ENCODE results near the gene HSD11B2.

HSD11B2 gene

GRCh38 chr16:67459066-67459860 is 28.3 kb downstream of the HSD11B2 start:
- Histone ChIP-seq H3K36me3 (ENCODE audit: control insufficient read depth in 5 of 5, insufficient read depth in 5 of 5, low read length in 5 of 5) (peaks cover 0 to 12% (median 3%) of the 10 kb centered on the region in 5 donors), H3K27ac (ENCODE audit: low read depth, low read length) (no peak overlapping the region), H3K9me3 (ENCODE audit: control insufficient read depth in 5 of 5, low read length in 5 of 5) (no peaks in the 10 kb centered on the region), H3K4me1 (ENCODE audit: control insufficient read depth in 5 of 5, insufficient read depth in 5 of 5, low read length in 5 of 5) (peaks cover 37 to 76% (median 66%) of the 10 kb centered on the region in 5 donors), H3K27me3 (ENCODE audit: control insufficient read depth in 5 of 5, insufficient read depth in 4 of 5, low read length in 5 of 5) (no peaks in the 10 kb centered on the region), H3K9ac (ENCODE audit: low read length in 5 of 5) (peak overlapping the region in 3 of 5 donors; percentile 11 to 60 (median 32)), H3K4me3 (ENCODE audit: low read depth in 1 of 5, low read length in 5 of 5) (no peak overlapping the region)

GRCh38 chr16:67459861-67460150 is 28.9 kb downstream of the HSD11B2 start:
- no peak overlapping the region for H3K27ac ChIP-seq (ENCODE audit: low read depth, low read length)
- peaks cover 0 to 12% (median 3%) of the 10 kb centered on the region in 5 donors for H3K36me3 ChIP-seq (ENCODE audit: control insufficient read depth in 5 of 5, insufficient read depth in 5 of 5, low read length in 5 of 5)
- H3K4me1 ChIP-seq (ENCODE audit: control insufficient read depth in 5 of 5, insufficient read depth in 5 of 5, low read length in 5 of 5): peaks cover 37 to 82% (median 72%) of the 10 kb centered on the region in 5 donors
- H3K9ac ChIP-seq (ENCODE audit: low read length in 5 of 5): peak overlapping the region in 3 of 5 donors; percentile 32 to 60 (median 39)
- no peaks in the 10 kb centered on the region for H3K27me3 ChIP-seq (ENCODE audit: control insufficient read depth in 5 of 5, insufficient read depth in 4 of 5, low read length in 5 of 5)
- no peak overlapping the region for H3K4me3 ChIP-seq (ENCODE audit: low read depth in 1 of 5, low read length in 5 of 5)
- H3K9me3 ChIP-seq (ENCODE audit: control insufficient read depth in 5 of 5, low read length in 5 of 5): no peaks in the 10 kb centered on the region

- Histone ChIP-seq H3K4me3 (ENCODE audit: low read depth in 1 of 5, low read length in 5 of 5) (no peak overlapping the region), H3K36me3 (ENCODE audit: control insufficient read depth in 5 of 5, insufficient read depth in 5 of 5, low read length in 5 of 5) (peaks cover 0 to 12% (median 3%) of the 10 kb centered on the region in 5 donors), H3K4me1 (ENCODE audit: control insufficient read depth in 5 of 5, insufficient read depth in 5 of 5, low read length in 5 of 5) (peaks cover 37 to 85% (median 75%) of the 10 kb centered on the region in 5 donors), H3K9ac (ENCODE audit: low read length in 5 of 5) (peak overlapping the region in 1 of 5 donors; percentile 60), H3K27ac (ENCODE audit: low read depth, low read length) (no peak overlapping the region), H3K27me3 (ENCODE audit: control insufficient read depth in 5 of 5, insufficient read depth in 4 of 5, low read length in 5 of 5) (no peaks in the 10 kb centered on the region), H3K9me3 (ENCODE audit: control insufficient read depth in 5 of 5, low read length in 5 of 5) (no peaks in the 10 kb centered on the region)
Measured at GRCh38 chr16:67460168-67460567, 29.2 kb downstream of the HSD11B2 start.

DNA sequence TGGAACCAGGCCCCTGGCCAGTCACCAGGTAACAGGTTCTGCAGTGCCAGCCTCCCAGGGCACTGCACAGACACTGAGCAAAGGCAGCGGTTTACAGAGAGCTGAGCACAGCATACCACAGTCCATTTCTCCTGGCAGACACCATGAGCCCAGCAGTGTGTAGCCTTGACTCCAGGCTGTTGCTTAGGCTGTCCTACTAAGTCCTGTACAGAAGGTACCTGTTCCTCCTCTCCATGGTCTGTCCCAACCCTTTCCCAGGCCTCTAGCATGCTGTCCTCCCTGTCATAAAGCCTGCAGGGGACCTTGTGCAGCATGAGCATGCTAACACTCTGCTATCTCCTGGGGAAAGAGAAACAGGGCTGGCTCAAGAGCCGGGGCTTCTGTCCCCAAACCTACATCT is 30.0 kb downstream of the HSD11B2 start:
- H3K4me1 ChIP-seq (ENCODE audit: control insufficient read depth in 5 of 5, insufficient read depth in 5 of 5, low read length in 5 of 5): peaks cover 42 to 93% (median 82%) of the 10 kb centered on the region in 5 donors
- H3K27me3 ChIP-seq (ENCODE audit: control insufficient read depth in 5 of 5, insufficient read depth in 4 of 5, low read length in 5 of 5): no peaks in the 10 kb centered on the region
- no peak overlapping the region for H3K27ac ChIP-seq (ENCODE audit: low read depth, low read length)
- H3K9ac ChIP-seq (ENCODE audit: low read length in 5 of 5): no peak overlapping the region
- no peak overlapping the region for H3K4me3 ChIP-seq (ENCODE audit: low read depth in 1 of 5, low read length in 5 of 5)
- H3K9me3 ChIP-seq (ENCODE audit: control insufficient read depth in 5 of 5, low read length in 5 of 5): no peaks in the 10 kb centered on the region
- H3K36me3 ChIP-seq (ENCODE audit: control insufficient read depth in 5 of 5, insufficient read depth in 5 of 5, low read length in 5 of 5): peaks cover 0 to 12% (median 3%) of the 10 kb centered on the region in 5 donors

GRCh38 chr16:67461600-67462278 is 30.8 kb downstream of the HSD11B2 start:
- H3K36me3 ChIP-seq (ENCODE audit: control insufficient read depth in 5 of 5, insufficient read depth in 5 of 5, low read length in 5 of 5): peaks cover 0 to 12% (median 3%) of the 10 kb centered on the region in 5 donors
- H3K4me1 ChIP-seq (ENCODE audit: control insufficient read depth in 5 of 5, insufficient read depth in 5 of 5, low read length in 5 of 5): peaks cover 41 to 86% (median 76%) of the 10 kb centered on the region in 5 donors
- no peak overlapping the region for H3K27ac ChIP-seq (ENCODE audit: low read depth, low read length)
- H3K4me3 ChIP-seq (ENCODE audit: low read depth in 1 of 5, low read length in 5 of 5): no peak overlapping the region
- H3K27me3 ChIP-seq (ENCODE audit: control insufficient read depth in 5 of 5, insufficient read depth in 4 of 5, low read length in 5 of 5): no peaks in the 10 kb centered on the region
- H3K9ac ChIP-seq (ENCODE audit: low read length in 5 of 5): no peak overlapping the region
- no peaks in the 10 kb centered on the region for H3K9me3 ChIP-seq (ENCODE audit: control insufficient read depth in 5 of 5, low read length in 5 of 5)

DNA sequence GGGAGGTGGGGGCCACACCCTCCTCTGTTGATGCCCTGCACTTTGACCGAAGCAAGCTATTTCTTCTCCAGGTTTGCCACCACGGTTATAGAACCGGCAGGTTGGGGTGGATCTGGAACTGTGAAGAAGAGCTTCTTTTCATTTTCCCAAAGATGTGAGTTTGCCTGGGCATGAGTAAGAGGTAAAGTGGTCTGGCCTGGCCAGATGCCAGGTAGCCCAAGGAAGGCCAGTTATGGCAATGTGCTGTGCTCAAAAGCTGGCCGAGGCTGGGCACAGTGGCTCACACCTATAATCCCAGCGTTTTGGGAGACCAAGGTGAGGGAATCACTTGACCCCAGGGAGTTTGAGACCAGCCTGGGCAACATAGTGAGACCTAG is 31.3 kb downstream of the HSD11B2 start:
- Histone ChIP-seq H3K9ac (ENCODE audit: low read length in 5 of 5) (no peak overlapping the region), H3K27ac (ENCODE audit: low read depth, low read length) (no peak overlapping the region), H3K4me3 (ENCODE audit: low read depth in 1 of 5, low read length in 5 of 5) (no peak overlapping the region), H3K9me3 (ENCODE audit: control insufficient read depth in 5 of 5, low read length in 5 of 5) (no peaks in the 10 kb centered on the region), H3K4me1 (ENCODE audit: control insufficient read depth in 5 of 5, insufficient read depth in 5 of 5, low read length in 5 of 5) (peaks cover 37 to 80% (median 71%) of the 10 kb centered on the region in 5 donors), H3K36me3 (ENCODE audit: control insufficient read depth in 5 of 5, insufficient read depth in 5 of 5, low read length in 5 of 5) (peaks cover 0 to 12% (median 3%) of the 10 kb centered on the region in 5 donors), H3K27me3 (ENCODE audit: control insufficient read depth in 5 of 5, insufficient read depth in 4 of 5, low read length in 5 of 5) (no peaks in the 10 kb centered on the region)

DNA sequence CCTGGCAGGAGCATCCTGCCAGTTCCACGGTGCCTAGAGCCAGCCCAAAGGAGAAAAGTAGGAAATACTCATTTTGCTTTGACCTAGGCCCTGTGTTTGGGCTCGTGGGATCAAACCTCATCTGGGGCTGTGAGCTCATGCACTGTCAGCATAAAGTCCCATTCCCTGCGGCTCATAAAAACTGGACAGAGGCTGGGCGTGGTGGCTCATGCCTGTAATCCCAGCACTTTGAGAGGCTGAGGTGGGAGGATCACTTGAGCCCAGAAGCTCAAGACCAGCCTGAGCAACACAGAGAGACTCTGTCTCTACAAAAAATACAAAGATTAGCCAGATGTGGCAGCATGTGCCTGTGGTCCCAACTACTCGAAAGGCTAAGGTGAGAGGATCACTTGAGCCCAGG is 32.1 kb downstream of the HSD11B2 start:
- Histone ChIP-seq H3K4me3 (ENCODE audit: low read depth in 1 of 5, low read length in 5 of 5) (no peak overlapping the region), H3K4me1 (ENCODE audit: control insufficient read depth in 5 of 5, insufficient read depth in 5 of 5, low read length in 5 of 5) (peaks cover 30 to 72% (median 63%) of the 10 kb centered on the region in 5 donors), H3K9me3 (ENCODE audit: control insufficient read depth in 5 of 5, low read length in 5 of 5) (no peaks in the 10 kb centered on the region), H3K36me3 (ENCODE audit: control insufficient read depth in 5 of 5, insufficient read depth in 5 of 5, low read length in 5 of 5) (peaks cover 0 to 12% (median 3%) of the 10 kb centered on the region in 5 donors), H3K27ac (ENCODE audit: low read depth, low read length) (no peak overlapping the region), H3K9ac (ENCODE audit: low read length in 5 of 5) (no peak overlapping the region), H3K27me3 (ENCODE audit: control insufficient read depth in 5 of 5, insufficient read depth in 4 of 5, low read length in 5 of 5) (no peaks in the 10 kb centered on the region)

DNA sequence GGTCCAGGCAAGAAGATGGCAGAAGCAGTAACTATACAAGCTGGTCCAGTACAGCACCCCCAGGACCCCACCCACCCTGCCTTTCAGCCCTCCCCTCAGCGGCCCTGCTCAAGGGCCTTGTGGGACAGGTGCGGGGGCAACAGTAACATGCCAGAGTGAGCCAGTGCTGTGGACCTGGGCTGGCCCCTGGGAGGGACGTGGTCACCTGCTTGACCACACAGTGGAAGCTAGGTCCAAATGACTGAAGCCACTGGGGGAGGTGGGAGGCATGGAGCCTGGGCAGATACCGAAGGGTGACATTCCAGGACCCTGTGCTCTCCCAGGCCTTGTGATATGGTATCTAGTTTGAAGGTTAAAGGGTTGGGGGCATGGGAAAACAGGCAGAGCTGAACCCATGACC is 32.8 kb downstream of the HSD11B2 start:
- no peak overlapping the region for H3K4me3 ChIP-seq (ENCODE audit: low read depth in 1 of 5, low read length in 5 of 5)
- no peaks in the 10 kb centered on the region for H3K27me3 ChIP-seq (ENCODE audit: control insufficient read depth in 5 of 5, insufficient read depth in 4 of 5, low read length in 5 of 5)
- H3K36me3 ChIP-seq (ENCODE audit: control insufficient read depth in 5 of 5, insufficient read depth in 5 of 5, low read length in 5 of 5): peaks cover 0 to 12% (median 3%) of the 10 kb centered on the region in 5 donors
- peak overlapping the region in 1 of 5 donors; percentile 10 for H3K9ac ChIP-seq (ENCODE audit: low read length in 5 of 5)
- peaks cover 24 to 70% (median 56%) of the 10 kb centered on the region in 5 donors for H3K4me1 ChIP-seq (ENCODE audit: control insufficient read depth in 5 of 5, insufficient read depth in 5 of 5, low read length in 5 of 5)
- no peak overlapping the region for H3K27ac ChIP-seq (ENCODE audit: low read depth, low read length)
- H3K9me3 ChIP-seq (ENCODE audit: control insufficient read depth in 5 of 5, low read length in 5 of 5): no peaks in the 10 kb centered on the region

GRCh38 chr16:67464565-67464964 is 33.6 kb downstream of the HSD11B2 start:
- Histone ChIP-seq H3K27me3 (ENCODE audit: control insufficient read depth in 5 of 5, insufficient read depth in 4 of 5, low read length in 5 of 5) (no peaks in the 10 kb centered on the region), H3K9ac (ENCODE audit: low read length in 5 of 5) (peak overlapping the region in 2 of 5 donors; percentile 7 to 8), H3K4me3 (ENCODE audit: low read depth in 1 of 5, low read length in 5 of 5) (no peak overlapping the region), H3K9me3 (ENCODE audit: control insufficient read depth in 5 of 5, low read length in 5 of 5) (no peaks in the 10 kb centered on the region), H3K4me1 (ENCODE audit: control insufficient read depth in 5 of 5, insufficient read depth in 5 of 5, low read length in 5 of 5) (peaks cover 16 to 62% (median 50%) of the 10 kb centered on the region in 5 donors), H3K27ac (ENCODE audit: low read depth, low read length) (no peak overlapping the region), H3K36me3 (ENCODE audit: control insufficient read depth in 5 of 5, insufficient read depth in 5 of 5, low read length in 5 of 5) (peaks cover 0 to 12% (median 3%) of the 10 kb centered on the region in 5 donors)

- H3K27me3 ChIP-seq (ENCODE audit: control insufficient read depth in 5 of 5, insufficient read depth in 4 of 5, low read length in 5 of 5): no peaks in the 10 kb centered on the region
- H3K4me1 ChIP-seq (ENCODE audit: control insufficient read depth in 5 of 5, insufficient read depth in 5 of 5, low read length in 5 of 5): peaks cover 8 to 60% (median 46%) of the 10 kb centered on the region in 5 donors
- peaks cover 0 to 7% (median 0%) of the 10 kb centered on the region in 5 donors for H3K36me3 ChIP-seq (ENCODE audit: control insufficient read depth in 5 of 5, insufficient read depth in 5 of 5, low read length in 5 of 5)
- H3K9me3 ChIP-seq (ENCODE audit: control insufficient read depth in 5 of 5, low read length in 5 of 5): no peaks in the 10 kb centered on the region
- H3K9ac ChIP-seq (ENCODE audit: low read length in 5 of 5): no peak overlapping the region
- H3K27ac ChIP-seq (ENCODE audit: low read depth, low read length): no peak overlapping the region
- H3K4me3 ChIP-seq (ENCODE audit: low read depth in 1 of 5, low read length in 5 of 5): no peak overlapping the region
Measured at GRCh38 chr16:67466581-67466980, 35.7 kb downstream of the HSD11B2 start.

Measured in subcutaneous abdominal adipose tissue (tissue), 5 donors.